NCI-H2107 (cell line): ENCODE data around the gene CYSRT1.
"Not testable (repeated sequence)": the region's sequence is repeated elsewhere in the genome, so short reads cannot be mapped to it uniquely, and the experiment has no call there.

Source experiments
- DNase-seq: peaks from one replicate; lab custom pipeline; 2025; lab: John Stamatoyannopoulos, UW

CYSRT1 gene

GRCh38 chr9:137237759-137238726, 13.1 kb downstream of the CYSRT1 start:
- peak; percentile 79 for DNase-seq

- not testable (repeated sequence) for DNase-seq
Measured at GRCh38 chr9:137239541-137240200, 14.7 kb downstream of the CYSRT1 start.

GRCh38 chr9:137240318-137240840, 15.4 kb downstream of the CYSRT1 start:
- peak; percentile 80 for DNase-seq

GRCh38 chr9:137240841-137241489, 16.0 kb downstream of the CYSRT1 start, which contains the start of gene TUBB4B:
Gene TUBB4B (plus strand): TSS chr9:137241287. CDS start chr9:137241361, 74 bp downstream.
- DNase-seq: peak; percentile 100

- DNase-seq: no peak
Measured at GRCh38 chr9:137241490-137242268, 16.7 kb downstream of the CYSRT1 start.

- no peak for DNase-seq
Measured at GRCh38 chr9:137242269-137243203, 17.6 kb downstream of the CYSRT1 start.

- not testable (repeated sequence) for DNase-seq
Measured at GRCh38 chr9:137243266-137243625, 18.3 kb downstream of the CYSRT1 start.

GRCh38 chr9:137243626-137244485, 18.9 kb downstream of the CYSRT1 start:
- no peak for DNase-seq

GRCh38 chr9:137244486-137245449, 19.8 kb downstream of the CYSRT1 start:
- DNase-seq: peak; percentile 46

- DNase-seq: no peak
Measured at GRCh38 chr9:137245450-137246421, 20.8 kb downstream of the CYSRT1 start.

- DNase-seq: peak; percentile 68
Measured at GRCh38 chr9:137247135-137247915, 22.4 kb downstream of the CYSRT1 start.

GRCh38 chr9:137247916-137248175, 22.9 kb downstream of the CYSRT1 start:
- no peak for DNase-seq

- DNase-seq: no peak
Measured at GRCh38 chr9:137250329-137251193, 25.6 kb downstream of the CYSRT1 start.

GRCh38 chr9:137251194-137251461, 26.2 kb downstream of the CYSRT1 start, which contains the start of gene STPG3:
Gene STPG3 (plus strand): TSS chr9:137251286. CDS start chr9:137251287, 1 bp downstream.
- no peak for DNase-seq

GRCh38 chr9:137251490-137252268, 26.7 kb downstream of the CYSRT1 start:
- DNase-seq: no peak
